Kidney (tissue), 14 donors: ENCODE data around the gene HIGD2A. TPM values are rescaled to one million over a fixed set of nuclear protein-coding genes. Genes with fewer than 3 reads are reported as not detected.

Source experiments
- DNase-seq, 5 donors: peaks; one replicate each; pipeline ENCODE4 v3.0.0-alpha.2; 2013 to 2020
- FAIRE-seq: peaks from 2 replicates; lab custom pipeline; 2012; peaks lifted over from hg19 to GRCh38; lab: Jason Lieb, UNC
- H3K27ac ChIP-seq, 2 donors: one replicate each; pipeline ENCODE4 v1.7.0; 2013; ENCODE audit warnings: low read depth in 2 of 2, low read length in 2 of 2, inconsistent platforms in 1 of 2
- H3K27me3 ChIP-seq: one replicate; pipeline ENCODE4 v1.7.1; 2013; ENCODE audit warnings: low read length, inconsistent platforms; ENCODE audit not compliant: control insufficient read depth, insufficient read depth
- H3K36me3 ChIP-seq, 3 donors: one replicate each; pipeline versions ENCODE4 v1.7.0 to v1.7.1; 2013; ENCODE audit warnings: low read length in 3 of 3, control low read depth in 1 of 3, inconsistent platforms in 1 of 3; ENCODE audit not compliant: insufficient read depth in 3 of 3, control insufficient read depth in 2 of 3
- H3K4me1 ChIP-seq, 3 donors: one replicate each; pipeline versions ENCODE4 v1.7.0 to v1.7.1; 2013; ENCODE audit warnings: low read length in 3 of 3, inconsistent platforms in 1 of 3, low read depth in 1 of 3; ENCODE audit not compliant: control insufficient read depth in 2 of 3, insufficient read depth in 2 of 3
- H3K4me3 ChIP-seq, 3 donors: one replicate each; pipeline versions ENCODE4 v1.7.0 to v1.8.1; 2013; ENCODE audit warnings: low read length in 3 of 3, control low read depth in 1 of 3, inconsistent platforms in 1 of 3
- H3K9ac ChIP-seq, 3 donors: one replicate each; pipeline versions ENCODE4 v1.7.0 to v1.7.1; 2013; ENCODE audit warnings: low read length in 3 of 3, control low read depth in 1 of 3, inconsistent platforms in 1 of 3
- H3K9me3 ChIP-seq, 3 donors: one replicate each; pipeline versions ENCODE4 v1.7.0 to v1.7.1; 2013; ENCODE audit warnings: low read length in 3 of 3, control low read depth in 1 of 3, inconsistent platforms in 1 of 3; ENCODE audit not compliant: control insufficient read depth in 2 of 3, insufficient read depth in 1 of 3
- intact Hi-C: fragments of 100-400 bp; cut with DNase I; formaldehyde crosslinking; loops from one replicate; pipeline ENCODE4 v1.11.1; 2022
- polyA plus RNA-seq: library from polyadenylated mRNA; stranded (reverse); fragments of 350-450 nt; fragmentation: Illumina TruSeq; extraction: RNeasy Lipid Tissue Mini Kit (QIAGEN cat#74804); gene quantifications from one replicate; pipeline ENCODE4 v1.2.3, GENCODE V29; 2014; ENCODE audit warnings: low read depth, low replicate concordance; ENCODE audit not compliant: insufficient read depth
- total RNA-seq: library from RNA; stranded (reverse); fragmentation: NEBNext Ultra II Directional; extraction: Animal tissue kit (Norgen Biotek cat#: 25700); gene quantifications from one replicate; pipeline ENCODE4 v1.2.1, GENCODE V29; 2021
- TF ChIP-seq, protein P1 (sequence below): IDR thresholded peaks from 3 replicates; pipeline ENCODE4 v1.5.1; 2012; ENCODE audit warnings: mild to moderate bottlenecking, moderate library complexity, borderline replicate concordance; ENCODE audit not compliant: insufficient read depth; ENCODE audit errors: extremely low read depth
- donor health status: control.
- donor health status: control.
- donor health status: control.
- donor health status: control.
- donor health status: control.
- donor health status: DM: yes; HTN: yes; CAD: no.
- donor health status: Normal renal cell carcinoma (clear cell type).

HIGD2A gene
- total and polyA plus RNA-seq, 2 donors from 2014 or later = 105 to 344 TPM

DNA sequence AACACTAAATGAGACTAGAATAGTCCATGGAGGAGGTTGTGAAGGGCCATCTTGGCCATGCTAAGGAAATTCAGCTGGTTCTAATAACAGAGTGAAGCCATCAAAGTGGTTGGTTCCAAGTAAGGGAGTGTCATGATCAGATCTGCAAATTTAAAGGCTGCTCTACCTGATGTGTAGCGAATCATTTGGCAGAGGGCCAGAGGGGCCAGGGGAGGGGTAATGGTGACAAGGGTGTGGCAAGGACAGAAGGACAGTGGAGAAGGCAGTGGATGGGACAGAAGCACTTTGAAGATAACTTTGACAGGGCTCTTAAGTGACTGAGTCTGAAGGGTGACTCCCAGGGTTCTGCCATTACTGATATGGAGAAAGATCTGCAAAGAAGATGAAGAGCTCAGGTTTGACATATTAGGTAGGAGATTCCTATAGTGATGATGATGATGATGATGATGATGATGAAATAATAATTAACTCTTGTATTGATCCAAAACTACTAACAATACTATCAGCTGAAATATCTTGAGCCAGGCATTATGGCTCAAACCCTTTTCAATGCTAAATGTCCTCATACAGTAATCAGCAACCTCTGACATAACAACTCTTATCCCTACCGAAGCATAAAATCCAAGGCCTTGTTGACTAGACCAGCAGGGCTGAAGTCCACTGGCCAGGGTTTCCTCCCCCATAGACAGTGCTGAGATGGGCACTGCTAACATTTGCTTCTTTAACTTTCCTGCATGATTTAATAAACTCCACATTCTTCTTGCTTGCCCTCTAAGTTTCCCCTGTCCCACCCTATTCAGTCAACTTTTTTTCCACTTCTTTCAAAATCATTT lies 47.0 kb upstream of the HIGD2A start:
- FAIRE-seq (no peak), DNase-seq (peak in 1 of 5 donors; percentile 29)
- Histone ChIP-seq H3K9me3 (no peaks in the 10 kb centered on the region), H3K27me3 (no peaks in the 10 kb centered on the region), H3K4me1 (peaks cover 0 to 20% (median 13%) of the 10 kb centered on the region in 3 donors), H3K36me3 (peaks cover 0 to 8% (median 8%) of the 10 kb centered on the region in 3 donors), H3K9ac (no peak overlapping the region), H3K4me3 (no peak overlapping the region), H3K27ac (peak overlapping the region; percentile 50 to 73)
- TF ChIP-seq, protein P1, sequence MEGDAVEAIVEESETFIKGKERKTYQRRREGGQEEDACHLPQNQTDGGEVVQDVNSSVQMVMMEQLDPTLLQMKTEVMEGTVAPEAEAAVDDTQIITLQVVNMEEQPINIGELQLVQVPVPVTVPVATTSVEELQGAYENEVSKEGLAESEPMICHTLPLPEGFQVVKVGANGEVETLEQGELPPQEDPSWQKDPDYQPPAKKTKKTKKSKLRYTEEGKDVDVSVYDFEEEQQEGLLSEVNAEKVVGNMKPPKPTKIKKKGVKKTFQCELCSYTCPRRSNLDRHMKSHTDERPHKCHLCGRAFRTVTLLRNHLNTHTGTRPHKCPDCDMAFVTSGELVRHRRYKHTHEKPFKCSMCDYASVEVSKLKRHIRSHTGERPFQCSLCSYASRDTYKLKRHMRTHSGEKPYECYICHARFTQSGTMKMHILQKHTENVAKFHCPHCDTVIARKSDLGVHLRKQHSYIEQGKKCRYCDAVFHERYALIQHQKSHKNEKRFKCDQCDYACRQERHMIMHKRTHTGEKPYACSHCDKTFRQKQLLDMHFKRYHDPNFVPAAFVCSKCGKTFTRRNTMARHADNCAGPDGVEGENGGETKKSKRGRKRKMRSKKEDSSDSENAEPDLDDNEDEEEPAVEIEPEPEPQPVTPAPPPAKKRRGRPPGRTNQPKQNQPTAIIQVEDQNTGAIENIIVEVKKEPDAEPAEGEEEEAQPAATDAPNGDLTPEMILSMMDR = no peak
- intact Hi-C loops = no loop called here

DNA sequence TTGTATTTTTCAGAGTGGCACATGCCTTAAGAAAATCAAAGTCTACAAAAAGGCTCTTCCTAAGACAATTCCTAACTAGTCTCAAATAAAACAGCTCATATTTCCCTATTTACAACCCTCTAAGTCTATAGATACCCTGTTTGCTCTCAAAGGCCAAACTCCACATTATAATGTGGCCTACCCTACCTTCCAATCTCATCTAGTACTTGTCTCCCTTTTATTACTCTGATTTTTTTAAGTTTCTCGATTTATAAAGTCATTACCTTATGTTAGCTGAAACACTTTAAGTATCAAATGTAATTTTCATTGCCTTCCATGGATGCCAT lies 46.4 kb upstream of the HIGD2A start:
- Histone ChIP-seq H3K27me3 (no peaks in the 10 kb centered on the region), H3K9me3 (no peaks in the 10 kb centered on the region), H3K36me3 (peaks cover 4 to 14% (median 8%) of the 10 kb centered on the region in 3 donors), H3K27ac (peak overlapping the region; percentile 50 to 73), H3K4me3 (no peak overlapping the region), H3K9ac (no peak overlapping the region), H3K4me1 (peaks cover 0 to 19% (median 13%) of the 10 kb centered on the region in 3 donors)
- DNase-seq (no peak), FAIRE-seq (no peak)
- TF ChIP-seq, protein P1 = no peak
- intact Hi-C loops = no loop called here

DNA sequence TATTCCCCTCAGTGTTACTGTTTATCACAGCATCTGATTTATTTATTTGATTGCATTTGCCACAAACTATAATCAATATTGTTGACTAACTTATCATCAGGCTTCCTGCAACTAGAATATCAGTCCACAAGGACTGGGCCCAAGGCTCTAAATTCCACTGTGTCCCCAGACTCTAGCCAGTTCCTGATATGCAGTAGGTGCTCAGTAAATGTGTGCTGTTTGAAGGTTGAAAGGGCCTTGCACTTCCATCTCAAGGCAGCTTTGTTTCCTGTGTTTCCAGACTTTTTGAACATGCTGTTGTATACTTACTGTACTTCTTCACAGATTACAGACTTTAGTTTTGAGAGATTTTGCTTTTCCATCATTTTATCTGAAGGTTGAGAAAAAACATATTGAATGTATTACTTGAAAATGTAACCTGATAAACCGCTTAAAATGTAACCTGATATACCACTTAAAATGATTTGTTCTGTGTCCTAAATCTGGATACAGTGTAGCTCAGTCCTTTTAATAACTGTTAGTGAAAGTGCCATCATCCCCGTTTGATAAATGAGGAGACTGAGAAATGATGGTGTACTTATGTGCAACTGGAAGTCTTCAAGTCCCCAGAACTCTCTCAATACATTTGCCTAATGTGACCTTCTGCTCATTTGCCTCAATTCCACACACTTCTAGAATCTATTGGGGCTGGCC lies 45.6 kb upstream of the HIGD2A start:
- Histone ChIP-seq H3K27ac (peak overlapping the region in 1 of 2 donors; percentile 73), H3K27me3 (no peaks in the 10 kb centered on the region), H3K36me3 (peaks cover 4 to 22% (median 10%) of the 10 kb centered on the region in 3 donors), H3K4me1 (peaks cover 0 to 15% (median 9%) of the 10 kb centered on the region in 3 donors), H3K9ac (no peak overlapping the region), H3K9me3 (no peaks in the 10 kb centered on the region), H3K4me3 (no peak overlapping the region)
- intact Hi-C loops = no loop called here
- DNase-seq (no peak), FAIRE-seq (no peak)
- TF ChIP-seq, protein P1 = no peak
